ENCODE data around the gene F2R. TPM values are rescaled to one million over a fixed set of nuclear protein-coding genes. Genes with fewer than 3 reads are reported as not detected.

The F2R gene
- total RNA-seq, 4 donors from 2014 or later = 0.38 to 13.0 (median 4.9) TPM

DNA sequence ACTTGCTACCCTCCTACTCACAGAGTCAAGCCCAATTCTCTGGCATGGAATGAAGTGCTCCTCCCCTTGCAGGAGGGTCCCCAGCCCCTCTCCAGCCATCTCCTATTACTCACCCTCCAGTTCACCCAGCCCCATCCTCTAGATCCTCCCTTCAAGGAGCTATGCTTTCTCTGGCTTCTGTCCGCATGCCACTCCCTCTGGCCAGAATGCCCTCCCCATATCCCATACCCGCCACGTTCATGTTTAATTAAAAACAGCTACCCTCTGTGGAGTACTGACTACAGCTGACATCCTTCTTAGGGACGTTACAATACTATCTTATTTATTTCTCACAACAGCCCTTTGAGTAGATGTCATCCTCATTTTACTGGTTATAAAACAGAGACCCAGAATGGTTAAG is 3.0 kb downstream of the F2R start:
- no peak overlapping the region for H3K27ac ChIP-seq
- peaks cover 0 to 43% (median 7%) of the 10 kb centered on the region in 4 donors for H3K27me3 ChIP-seq
- H3K9me3 ChIP-seq = no peaks in the 10 kb centered on the region
- TF ChIP-seq POLR2A (IDR thresholded peaks at IDR 0.05) = no peak
- TF ChIP-seq, protein P1, sequence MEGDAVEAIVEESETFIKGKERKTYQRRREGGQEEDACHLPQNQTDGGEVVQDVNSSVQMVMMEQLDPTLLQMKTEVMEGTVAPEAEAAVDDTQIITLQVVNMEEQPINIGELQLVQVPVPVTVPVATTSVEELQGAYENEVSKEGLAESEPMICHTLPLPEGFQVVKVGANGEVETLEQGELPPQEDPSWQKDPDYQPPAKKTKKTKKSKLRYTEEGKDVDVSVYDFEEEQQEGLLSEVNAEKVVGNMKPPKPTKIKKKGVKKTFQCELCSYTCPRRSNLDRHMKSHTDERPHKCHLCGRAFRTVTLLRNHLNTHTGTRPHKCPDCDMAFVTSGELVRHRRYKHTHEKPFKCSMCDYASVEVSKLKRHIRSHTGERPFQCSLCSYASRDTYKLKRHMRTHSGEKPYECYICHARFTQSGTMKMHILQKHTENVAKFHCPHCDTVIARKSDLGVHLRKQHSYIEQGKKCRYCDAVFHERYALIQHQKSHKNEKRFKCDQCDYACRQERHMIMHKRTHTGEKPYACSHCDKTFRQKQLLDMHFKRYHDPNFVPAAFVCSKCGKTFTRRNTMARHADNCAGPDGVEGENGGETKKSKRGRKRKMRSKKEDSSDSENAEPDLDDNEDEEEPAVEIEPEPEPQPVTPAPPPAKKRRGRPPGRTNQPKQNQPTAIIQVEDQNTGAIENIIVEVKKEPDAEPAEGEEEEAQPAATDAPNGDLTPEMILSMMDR (IDR thresholded peaks at IDR 0.05) = no peak
- H3K4me3 ChIP-seq = no peak overlapping the region
- H3K36me3 ChIP-seq = no peaks in the 10 kb centered on the region
- no peak for DNase-seq
- intact Hi-C loops (cut with DNase I) = loop anchor here (10.0 kb wide), 1 partner anchor 56 kb away; no protein-coding TSS in a partner anchor
- H3K4me1 ChIP-seq = peaks cover 4 to 45% (median 10%) of the 10 kb centered on the region in 3 donors
- 84 to 88% methylated on average over 4 of the region's 4 CpGs for WGBS, 2 donors

DNA sequence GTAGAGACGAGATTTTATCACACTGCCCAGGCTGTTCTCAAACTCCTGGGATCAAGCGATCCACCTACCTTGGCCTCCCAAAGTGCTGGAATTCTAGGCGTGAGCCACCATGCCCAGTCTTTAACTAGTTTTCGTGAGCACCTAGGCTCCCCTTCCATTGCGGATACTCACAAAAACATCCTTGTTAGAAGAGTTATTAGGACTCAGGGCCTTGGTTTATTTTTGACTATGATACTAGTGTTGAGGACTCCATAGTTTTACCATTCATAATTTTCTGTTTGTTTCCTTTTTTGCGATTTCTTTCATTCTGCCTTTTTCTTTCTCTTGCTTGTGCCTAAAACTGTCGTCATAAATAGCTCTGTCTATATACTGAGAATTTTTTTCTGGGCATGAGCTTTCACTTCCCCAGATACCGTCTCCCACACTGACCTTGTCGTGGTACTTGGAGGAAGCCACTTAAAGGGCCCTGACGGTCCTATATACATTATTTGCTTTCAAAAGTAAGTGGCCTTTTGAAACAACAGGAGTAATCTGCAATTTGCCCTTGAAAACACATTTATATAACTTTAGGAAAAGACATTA is 5.2 kb downstream of the F2R start:
- Histone ChIP-seq H3K4me3 (no peak overlapping the region), H3K36me3 (no peaks in the 10 kb centered on the region), H3K9me3 (no peaks in the 10 kb centered on the region), H3K4me1 (peaks cover 0 to 28% (median 0%) of the 10 kb centered on the region in 3 donors), H3K27ac (no peak overlapping the region), H3K27me3 (peaks cover 0 to 24% (median 0%) of the 10 kb centered on the region in 4 donors)
- WGBS, 2 donors = 53 to 67% methylated on average over 10 of the region's 10 CpGs
- intact Hi-C loops (cut with DNase I) = no loop called here
- TF ChIP-seq, protein P1 (IDR thresholded peaks at IDR 0.05) = no peak
- no peak for TF ChIP-seq POLR2A (IDR thresholded peaks at IDR 0.05)
- no peak for DNase-seq

DNA sequence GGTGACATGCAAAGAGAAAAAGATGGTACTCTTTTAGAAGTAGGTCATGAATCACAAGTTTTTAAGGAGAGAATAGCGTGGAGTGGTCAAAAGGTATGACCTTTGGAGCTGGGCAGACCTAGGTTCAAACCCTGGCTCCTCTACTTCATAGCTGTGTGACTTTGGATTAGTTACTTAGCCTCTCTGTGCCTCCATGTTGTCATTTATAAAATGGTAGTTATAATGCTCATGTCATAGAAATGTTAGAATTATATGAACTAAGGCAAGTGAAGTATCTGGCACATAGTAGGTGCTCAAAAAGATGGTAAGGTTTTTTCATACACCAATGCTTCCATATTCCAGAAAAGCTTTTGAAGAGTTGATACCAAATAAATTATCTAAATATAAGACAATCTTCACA is 7.3 kb downstream of the F2R start:
- H3K9me3 ChIP-seq = peaks cover 0 to 5% (median 0%) of the 10 kb centered on the region in 3 donors
- peaks cover 0 to 6% (median 0%) of the 10 kb centered on the region in 3 donors for H3K4me1 ChIP-seq
- H3K27me3 ChIP-seq = peaks cover 0 to 2% (median 0%) of the 10 kb centered on the region in 4 donors
- no peak for DNase-seq
- intact Hi-C loops (cut with DNase I) = no loop called here
- H3K4me3 ChIP-seq = no peak overlapping the region
- TF ChIP-seq, protein P1 (IDR thresholded peaks at IDR 0.05) = no peak
- no peak for TF ChIP-seq POLR2A (IDR thresholded peaks at IDR 0.05)
- H3K27ac ChIP-seq = no peak overlapping the region
- no peaks in the 10 kb centered on the region for H3K36me3 ChIP-seq
- WGBS, 2 donors = 67 to 71% methylated on average over 1 of the region's 1 CpG

DNA sequence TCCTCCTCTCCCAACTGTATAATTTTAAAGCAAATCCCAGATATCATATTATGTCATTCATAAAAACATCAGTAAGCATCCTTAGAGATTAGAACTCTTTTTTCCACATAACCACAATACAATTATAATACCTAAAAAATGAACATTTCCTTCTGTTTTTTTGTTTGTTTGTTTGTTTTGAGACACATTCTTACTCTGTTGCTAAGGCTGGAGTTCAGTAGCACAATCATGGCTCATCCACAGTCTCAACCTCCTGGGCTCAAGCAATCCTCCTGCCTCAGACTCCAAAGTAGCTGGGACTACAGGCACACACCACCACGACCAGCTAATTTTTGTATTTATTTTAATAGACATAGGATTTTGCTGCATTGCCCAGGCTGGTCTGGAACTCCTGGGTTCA is 8.0 kb downstream of the F2R start:
- Histone ChIP-seq H3K9me3 (peaks cover 0 to 11% (median 0%) of the 10 kb centered on the region in 3 donors), H3K4me1 (no peaks in the 10 kb centered on the region), H3K36me3 (no peaks in the 10 kb centered on the region), H3K4me3 (no peak overlapping the region), H3K27ac (no peak overlapping the region), H3K27me3 (no peaks in the 10 kb centered on the region)
- TF ChIP-seq, protein P1 (IDR thresholded peaks at IDR 0.05) = no peak
- TF ChIP-seq POLR2A (IDR thresholded peaks at IDR 0.05) = no peak
- intact Hi-C loops (cut with DNase I) = no loop called here
- DNase-seq = no peak
- 82 to 90% methylated on average over 1 of the region's 1 CpG for WGBS, 2 donors

DNA sequence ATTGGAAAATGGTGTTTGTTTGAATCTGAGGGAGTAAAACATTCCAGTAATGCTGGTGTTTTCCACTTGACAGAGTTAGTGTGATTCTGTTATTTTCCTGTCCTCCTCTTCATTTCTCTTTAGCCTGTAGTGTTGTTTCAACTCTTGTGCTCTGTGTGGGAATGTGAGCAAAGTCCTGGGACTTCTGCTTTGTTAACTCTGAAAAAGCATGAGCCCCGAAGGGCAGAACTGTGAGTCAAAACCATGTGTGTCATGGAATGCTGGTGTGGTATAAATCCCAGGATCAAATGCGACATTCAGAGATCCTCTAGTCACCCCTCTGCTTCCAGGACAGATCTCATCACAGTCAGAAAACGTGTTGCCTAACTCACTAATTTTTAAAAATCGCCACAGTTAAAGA is 8.9 kb downstream of the F2R start:
- no peaks in the 10 kb centered on the region for H3K4me1 ChIP-seq
- no peak overlapping the region for H3K4me3 ChIP-seq
- intact Hi-C loops (cut with DNase I) = no loop called here
- no peaks in the 10 kb centered on the region for H3K36me3 ChIP-seq
- no peaks in the 10 kb centered on the region for H3K27me3 ChIP-seq
- 67 to 83% methylated on average over 3 to 4 of the region's 4 CpGs for WGBS, 2 donors
- no peak overlapping the region for H3K27ac ChIP-seq
- DNase-seq = no peak
- peaks cover 0 to 18% (median 9%) of the 10 kb centered on the region in 3 donors for H3K9me3 ChIP-seq
- TF ChIP-seq POLR2A (IDR thresholded peaks at IDR 0.05) = no peak
- TF ChIP-seq, protein P1 (IDR thresholded peaks at IDR 0.05) = no peak

All from esophagus squamous epithelium (tissue), 5 donors.